GM23338 (cell line): ENCODE measurements around the gene PLEKHS1.
"Not testable (repeated sequence)": the region's sequence is repeated elsewhere in the genome, so short reads cannot be mapped to it uniquely, and the experiment has no call there.

Experiments
- CREB1 ChIP-seq: fragments of 250-450 bp; sonication (Bioruptor Pico); IDR thresholded peaks from 2 replicates; pipeline ENCODE4 v1.5.0; 2020; ENCODE audit warnings: low read depth, mild to moderate bottlenecking, moderate library complexity
- CTCF ChIP-seq, 2 experiments: fragments of 200-600 bp in 1 of 2; sonication (generic) in 1 of 2; conservative IDR thresholded peaks; 2 replicates each; pipeline versions ENCODE4 v1.5.1 to v1.6.1; 2016 to 2017; ENCODE audit warnings: antibody characterized with exemption in 2 of 2, low read depth in 2 of 2, mild to moderate bottlenecking in 2 of 2, moderate library complexity in 1 of 2
- ETS1 ChIP-seq: IDR thresholded peaks from 2 replicates; pipeline ENCODE4 v1.6.1; 2016; ENCODE audit warnings: antibody characterized with exemption
- EZH2 ChIP-seq: fragments of 200-600 bp; sonication (generic); IDR thresholded peaks from one replicate; pipeline ENCODE4 v1.8.0; 2017; ENCODE audit warnings: antibody characterized with exemption, mild to moderate bottlenecking, low read depth; ENCODE audit not compliant: unreplicated experiment
- POLR2AphosphoS5 ChIP-seq: IDR thresholded peaks from 2 replicates; pipeline ENCODE4 v1.6.1; 2016; ENCODE audit warnings: antibody characterized with exemption, low read depth
- REST ChIP-seq: IDR thresholded peaks from one replicate; pipeline ENCODE4 v1.6.1; 2018; ENCODE audit warnings: antibody characterized with exemption; ENCODE audit not compliant: unreplicated experiment
- TF ChIP-seq, protein P1 (sequence below): fragments of 250-450 bp; sonication (Bioruptor Pico); IDR thresholded peaks from 2 replicates; pipeline ENCODE4 v1.5.0; 2020; ENCODE audit warnings: mild to moderate bottlenecking, moderate library complexity

DNA sequence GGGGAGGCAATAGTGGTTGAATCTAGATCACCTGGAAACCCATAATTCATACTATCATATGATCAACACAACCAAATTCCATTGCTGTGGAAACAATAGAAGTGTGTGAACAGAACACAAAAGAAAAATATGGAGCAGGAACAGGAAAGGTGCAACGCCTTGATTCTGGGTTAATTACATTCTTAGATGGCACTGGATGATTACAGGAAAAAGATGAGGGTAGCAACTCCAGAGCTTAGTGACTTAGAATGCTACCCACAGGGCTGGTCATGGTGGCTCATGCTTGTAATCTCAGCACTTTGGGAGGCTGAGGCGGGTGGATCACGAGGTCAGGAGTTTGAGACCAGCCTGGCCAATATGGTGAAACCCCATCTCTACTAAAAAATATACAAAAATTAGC lies 19.6 kb downstream of the PLEKHS1 start:
- TF ChIP-seq REST; CTCF (conservative IDR thresholded peaks at IDR 0.05; ENCODE audit: low read depth in 2 of 2); ETS1; CREB1; POLR2AphosphoS5; EZH2: not testable (repeated sequence)
- TF ChIP-seq, protein P1, sequence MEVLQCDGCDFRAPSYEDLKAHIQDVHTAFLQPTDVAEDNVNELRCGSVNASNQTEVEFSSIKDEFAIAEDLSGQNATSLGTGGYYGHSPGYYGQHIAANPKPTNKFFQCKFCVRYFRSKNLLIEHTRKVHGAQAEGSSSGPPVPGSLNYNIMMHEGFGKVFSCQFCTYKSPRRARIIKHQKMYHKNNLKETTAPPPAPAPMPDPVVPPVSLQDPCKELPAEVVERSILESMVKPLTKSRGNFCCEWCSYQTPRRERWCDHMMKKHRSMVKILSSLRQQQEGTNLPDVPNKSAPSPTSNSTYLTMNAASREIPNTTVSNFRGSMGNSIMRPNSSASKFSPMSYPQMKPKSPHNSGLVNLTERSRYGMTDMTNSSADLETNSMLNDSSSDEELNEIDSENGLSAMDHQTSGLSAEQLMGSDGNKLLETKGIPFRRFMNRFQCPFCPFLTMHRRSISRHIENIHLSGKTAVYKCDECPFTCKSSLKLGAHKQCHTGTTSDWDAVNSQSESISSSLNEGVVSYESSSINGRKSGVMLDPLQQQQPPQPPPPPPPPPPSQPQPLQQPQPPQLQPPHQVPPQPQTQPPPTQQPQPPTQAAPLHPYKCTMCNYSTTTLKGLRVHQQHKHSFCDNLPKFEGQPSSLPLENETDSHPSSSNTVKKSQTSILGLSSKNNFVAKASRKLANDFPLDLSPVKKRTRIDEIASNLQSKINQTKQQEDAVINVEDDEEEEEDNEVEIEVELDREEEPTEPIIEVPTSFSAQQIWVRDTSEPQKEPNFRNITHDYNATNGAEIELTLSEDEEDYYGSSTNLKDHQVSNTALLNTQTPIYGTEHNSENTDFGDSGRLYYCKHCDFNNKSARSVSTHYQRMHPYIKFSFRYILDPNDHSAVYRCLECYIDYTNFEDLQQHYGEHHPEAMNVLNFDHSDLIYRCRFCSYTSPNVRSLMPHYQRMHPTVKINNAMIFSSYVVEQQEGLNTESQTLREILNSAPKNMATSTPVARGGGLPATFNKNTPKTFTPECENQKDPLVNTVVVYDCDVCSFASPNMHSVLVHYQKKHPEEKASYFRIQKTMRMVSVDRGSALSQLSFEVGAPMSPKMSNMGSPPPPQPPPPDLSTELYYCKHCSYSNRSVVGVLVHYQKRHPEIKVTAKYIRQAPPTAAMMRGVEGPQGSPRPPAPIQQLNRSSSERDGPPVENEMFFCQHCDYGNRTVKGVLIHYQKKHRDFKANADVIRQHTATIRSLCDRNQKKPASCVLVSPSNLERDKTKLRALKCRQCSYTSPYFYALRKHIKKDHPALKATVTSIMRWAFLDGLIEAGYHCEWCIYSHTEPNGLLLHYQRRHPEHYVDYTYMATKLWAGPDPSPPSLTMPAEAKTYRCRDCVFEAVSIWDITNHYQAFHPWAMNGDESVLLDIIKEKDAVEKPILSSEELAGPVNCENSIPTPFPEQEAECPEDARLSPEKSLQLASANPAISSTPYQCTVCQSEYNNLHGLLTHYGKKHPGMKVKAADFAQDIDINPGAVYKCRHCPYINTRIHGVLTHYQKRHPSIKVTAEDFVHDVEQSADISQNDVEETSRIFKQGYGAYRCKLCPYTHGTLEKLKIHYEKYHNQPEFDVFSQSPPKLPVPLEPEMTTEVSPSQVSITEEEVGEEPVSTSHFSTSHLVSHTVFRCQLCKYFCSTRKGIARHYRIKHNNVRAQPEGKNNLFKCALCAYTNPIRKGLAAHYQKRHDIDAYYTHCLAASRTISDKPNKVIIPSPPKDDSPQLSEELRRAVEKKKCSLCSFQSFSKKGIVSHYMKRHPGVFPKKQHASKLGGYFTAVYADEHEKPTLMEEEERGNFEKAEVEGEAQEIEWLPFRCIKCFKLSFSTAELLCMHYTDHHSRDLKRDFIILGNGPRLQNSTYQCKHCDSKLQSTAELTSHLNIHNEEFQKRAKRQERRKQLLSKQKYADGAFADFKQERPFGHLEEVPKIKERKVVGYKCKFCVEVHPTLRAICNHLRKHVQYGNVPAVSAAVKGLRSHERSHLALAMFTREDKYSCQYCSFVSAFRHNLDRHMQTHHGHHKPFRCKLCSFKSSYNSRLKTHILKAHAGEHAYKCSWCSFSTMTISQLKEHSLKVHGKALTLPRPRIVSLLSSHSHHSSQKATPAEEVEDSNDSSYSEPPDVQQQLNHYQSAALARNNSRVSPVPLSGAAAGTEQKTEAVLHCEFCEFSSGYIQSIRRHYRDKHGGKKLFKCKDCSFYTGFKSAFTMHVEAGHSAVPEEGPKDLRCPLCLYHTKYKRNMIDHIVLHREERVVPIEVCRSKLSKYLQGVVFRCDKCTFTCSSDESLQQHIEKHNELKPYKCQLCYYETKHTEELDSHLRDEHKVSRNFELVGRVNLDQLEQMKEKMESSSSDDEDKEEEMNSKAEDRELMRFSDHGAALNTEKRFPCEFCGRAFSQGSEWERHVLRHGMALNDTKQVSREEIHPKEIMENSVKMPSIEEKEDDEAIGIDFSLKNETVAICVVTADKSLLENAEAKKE (CRISPR knock-in tag) = not testable (repeated sequence)
